GM23248 (cell line): ENCODE data around the gene FOSL2. TPM values are rescaled to one million over a fixed set of nuclear protein-coding genes. Genes with fewer than 3 reads are reported as not detected.

ENCODE experiments used
- DNase-seq: peaks from one replicate; pipeline ENCODE4 v3.0.0-alpha.2; 2015
- H2AFZ ChIP-seq: fragments of 200-600 bp; sonication (generic); 2 replicates; pipeline ENCODE4 v1.6.1; 2016; ENCODE audit warnings: antibody characterized with exemption
- H3F3A ChIP-seq: fragments of 200-600 bp; sonication (generic); 2 replicates; pipeline ENCODE4 v1.6.1; 2016; ENCODE audit warnings: mild to moderate bottlenecking, antibody characterized with exemption, mixed run types; ENCODE audit not compliant: insufficient read depth
- H3K27ac ChIP-seq: fragments of 200-600 bp; sonication (generic); 2 replicates; pipeline ENCODE4 v1.5.1; 2016; ENCODE audit warnings: mild to moderate bottlenecking
- H3K27me3 ChIP-seq: fragments of 200-600 bp; sonication (generic); replicated peaks from 2 replicates; pipeline ENCODE4 v1.6.1; 2016; ENCODE audit warnings: mild to moderate bottlenecking; ENCODE audit not compliant: insufficient read depth
- H3K36me3 ChIP-seq: fragments of 200-600 bp; sonication (generic); 2 replicates; pipeline ENCODE4 v1.6.1; 2016; ENCODE audit warnings: low read depth, mild to moderate bottlenecking
- H3K4me1 ChIP-seq: fragments of 200-600 bp; sonication (generic); 2 replicates; pipeline ENCODE4 v1.6.1; 2016; ENCODE audit warnings: mild to moderate bottlenecking; ENCODE audit not compliant: insufficient read depth
- H3K4me2 ChIP-seq: fragments of 200-600 bp; sonication (generic); one replicate; pipeline ENCODE4 v1.6.1; 2016; ENCODE audit warnings: mild to moderate bottlenecking; ENCODE audit not compliant: unreplicated experiment
- H3K4me3 ChIP-seq: fragments of 200-600 bp; sonication (generic); 2 replicates; pipeline ENCODE4 v1.5.1; 2016; ENCODE audit warnings: mild to moderate bottlenecking
- H3K79me2 ChIP-seq: fragments of 200-600 bp; sonication (generic); 2 replicates; pipeline ENCODE4 v1.6.1; 2016; ENCODE audit warnings: mild to moderate bottlenecking; ENCODE audit not compliant: insufficient read depth
- H3K9ac ChIP-seq: fragments of 200-600 bp; sonication (generic); 2 replicates; pipeline ENCODE4 v1.6.1; 2016; ENCODE audit warnings: mild to moderate bottlenecking
- H3K9me2 ChIP-seq: fragments of 200-600 bp; sonication (generic); 2 replicates; pipeline ENCODE4 v1.6.1; 2016; ENCODE audit warnings: mixed run types, mild to moderate bottlenecking, moderate library complexity; ENCODE audit not compliant: insufficient read depth
- H3K9me3 ChIP-seq: fragments of 200-600 bp; sonication (generic); one replicate; pipeline ENCODE4 v1.6.1; 2017; ENCODE audit warnings: low read depth
- H4K20me1 ChIP-seq: fragments of 200-600 bp; sonication (generic); 2 replicates; pipeline ENCODE4 v1.6.0; 2016; ENCODE audit not compliant: insufficient read depth
- EZH2 ChIP-seq: fragments of 200-600 bp; sonication (generic); IDR thresholded peaks from 2 replicates; pipeline ENCODE4 v1.6.1; 2018; ENCODE audit warnings: antibody characterized with exemption, mild to moderate bottlenecking; ENCODE audit not compliant: insufficient read depth, poor library complexity, severe bottlenecking
- EZH2phosphoT487 ChIP-seq: fragments of 200-600 bp; sonication (generic); IDR thresholded peaks from 2 replicates; pipeline ENCODE4 v1.6.1; 2018; ENCODE audit warnings: antibody characterized with exemption, moderate library complexity, mild to moderate bottlenecking, low read depth; ENCODE audit not compliant: insufficient read depth
- WGBS, 2 experiments: methylation state at CpG; one replicate each; pipeline ENCODE4 v1.1.6; 2015 to 2017; ENCODE audit warnings: low lambda C conversion rate in 2 of 2, low coverage in 1 of 2; ENCODE audit errors: missing lambda C conversion rate in 2 of 2; 5-methylcytosine and 5-hydroxymethylcytosine counted together
- in situ Hi-C: fragments of 300-500 bp; cut with MboI; formaldehyde crosslinking; loops from 2 replicates; pipeline ENCODE4 v1.15.0; 2020
- polyA plus RNA-seq: library from polyadenylated mRNA; unstranded; fragments of >200 nt; fragmentation: Nextera tagmentation; extraction: Ambion mirVana; gene quantifications from 2 replicates; pipeline ENCODE4 v1.2.1, GENCODE V29; 2016
- total RNA-seq: library from RNA; depleted of rRNA; stranded (reverse); fragments of >200 nt; shearing (Covaris generic); gene quantifications from 2 replicates; pipeline ENCODE4 v1.2.3, GENCODE V29; 2014

Gene FOSL2
- total and polyA plus RNA-seq, 2 experiments from 2014 or later, result 42.4 to 78.0 TPM

DNA sequence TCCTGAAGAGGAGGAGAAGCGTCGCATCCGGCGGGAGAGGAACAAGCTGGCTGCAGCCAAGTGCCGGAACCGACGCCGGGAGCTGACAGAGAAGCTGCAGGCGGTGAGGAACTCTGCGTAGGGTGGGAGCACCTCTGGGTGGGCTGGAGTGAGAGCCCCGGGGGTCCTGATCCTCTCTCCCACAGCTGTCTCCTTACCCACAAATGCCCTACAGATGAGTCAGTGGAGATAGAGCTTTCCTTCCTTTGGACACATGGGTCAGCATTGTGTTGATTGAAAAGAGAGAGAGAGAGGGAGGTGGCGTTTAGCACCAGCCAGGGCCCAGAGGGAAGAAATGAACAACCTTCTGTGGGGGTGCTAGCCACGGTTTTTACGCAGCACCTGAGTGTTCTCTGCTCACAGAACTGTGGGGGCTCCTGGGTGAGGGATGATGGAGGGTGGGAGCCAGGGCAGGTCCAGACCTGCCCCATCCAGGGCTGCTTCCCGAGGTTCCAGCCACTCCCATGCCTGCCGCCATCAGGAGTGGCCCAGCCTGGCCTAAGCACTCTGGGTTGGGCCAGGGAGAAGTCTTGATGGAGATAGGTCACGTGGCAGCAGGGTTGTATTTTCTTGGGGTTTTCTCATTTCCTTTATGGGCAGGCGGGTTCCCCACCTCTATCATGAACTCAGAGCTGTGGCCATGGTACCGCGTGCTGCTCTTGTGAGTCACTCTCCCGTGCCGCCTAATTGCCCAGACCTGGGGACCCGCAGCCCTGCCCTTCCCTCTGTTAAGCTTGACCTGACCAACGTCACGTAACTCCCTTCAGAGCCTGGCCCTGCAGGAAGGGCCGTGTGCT is 16.3 kb downstream of the FOSL2 start:
- 81 to 86% methylated on average over 23 to 26 of the region's 26 CpGs for WGBS, 2 experiments
- peak; percentile 47 for DNase-seq
- Histone ChIP-seq H3K4me3 (no peak overlapping the region), H2AFZ (no peak overlapping the region), H3K79me2 (peaks cover 97% of the 10 kb centered on the region), H3K27me3 (no peaks in the 10 kb centered on the region), H3F3A (peaks cover 63% of the 10 kb centered on the region), H3K27ac (peak overlapping the region; percentile 48), H3K4me1 (peaks cover 14% of the 10 kb centered on the region), H4K20me1 (peaks cover under 1% of the 10 kb centered on the region; the same call in 1 of the 2 replicates), H3K36me3 (peaks cover 82% of the 10 kb centered on the region), H3K9ac (0 out of 2 replicates have a peak overlapping the region, but pooled peaks have one; percentile 21), H3K4me2 (no peak overlapping the region), H3K9me2 (no peaks in the 10 kb centered on the region), H3K9me3 (no peaks in the 10 kb centered on the region)
- in situ Hi-C loops, result no loop called here
- no peak for TF ChIP-seq EZH2
- TF ChIP-seq EZH2phosphoT487, result no peak

DNA sequence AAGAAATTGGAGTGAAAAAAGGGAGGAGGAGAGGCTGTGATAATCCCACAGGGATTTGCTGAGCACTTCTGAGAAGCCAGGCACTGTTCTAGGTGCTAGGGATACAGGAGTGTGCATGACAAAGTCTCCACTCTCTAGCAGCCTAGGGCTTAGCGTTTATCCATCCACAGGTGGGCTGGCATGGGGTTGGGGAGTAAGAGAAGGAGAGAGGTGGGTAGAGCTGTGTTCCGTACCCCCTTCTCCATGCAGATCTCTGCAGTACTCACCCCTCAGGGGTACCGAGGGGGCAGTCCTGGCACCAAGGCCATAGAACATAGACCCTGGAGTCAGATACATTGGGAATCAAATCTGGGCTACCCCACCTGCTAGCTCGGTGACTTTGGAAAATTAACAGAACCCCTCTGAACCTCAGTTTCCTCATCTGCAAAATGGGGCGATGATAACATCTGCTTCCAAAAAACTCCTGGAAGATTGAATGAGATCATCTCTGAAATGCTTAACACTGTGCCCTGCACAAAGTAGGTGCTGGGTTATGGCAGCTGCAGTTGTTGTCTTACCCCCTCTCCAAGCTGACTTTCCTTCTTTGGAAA is 18.6 kb downstream of the FOSL2 start:
- H3K27ac ChIP-seq, result no peak overlapping the region
- 99 to 100% methylated on average over 5 of the region's 5 CpGs for WGBS, 2 experiments
- no peak for DNase-seq
- no peak overlapping the region for H3K9ac ChIP-seq
- peaks cover 97% of the 10 kb centered on the region for H3K79me2 ChIP-seq
- peaks cover 79% of the 10 kb centered on the region for H3K36me3 ChIP-seq
- no peak overlapping the region for H3K4me3 ChIP-seq
- no peaks in the 10 kb centered on the region for H3K27me3 ChIP-seq
- peaks cover 13% of the 10 kb centered on the region for H3K4me1 ChIP-seq
- no peak overlapping the region for H2AFZ ChIP-seq
- in situ Hi-C loops, result no loop called here
- no peak for TF ChIP-seq EZH2phosphoT487
- no peak overlapping the region for H3K4me2 ChIP-seq
- no peaks in the 10 kb centered on the region for H3K9me2 ChIP-seq
- H4K20me1 ChIP-seq, result no peaks in the 10 kb centered on the region; the same call in 1 of the 2 replicates
- no peaks in the 10 kb centered on the region for H3K9me3 ChIP-seq
- H3F3A ChIP-seq, result peaks cover 62% of the 10 kb centered on the region

DNA sequence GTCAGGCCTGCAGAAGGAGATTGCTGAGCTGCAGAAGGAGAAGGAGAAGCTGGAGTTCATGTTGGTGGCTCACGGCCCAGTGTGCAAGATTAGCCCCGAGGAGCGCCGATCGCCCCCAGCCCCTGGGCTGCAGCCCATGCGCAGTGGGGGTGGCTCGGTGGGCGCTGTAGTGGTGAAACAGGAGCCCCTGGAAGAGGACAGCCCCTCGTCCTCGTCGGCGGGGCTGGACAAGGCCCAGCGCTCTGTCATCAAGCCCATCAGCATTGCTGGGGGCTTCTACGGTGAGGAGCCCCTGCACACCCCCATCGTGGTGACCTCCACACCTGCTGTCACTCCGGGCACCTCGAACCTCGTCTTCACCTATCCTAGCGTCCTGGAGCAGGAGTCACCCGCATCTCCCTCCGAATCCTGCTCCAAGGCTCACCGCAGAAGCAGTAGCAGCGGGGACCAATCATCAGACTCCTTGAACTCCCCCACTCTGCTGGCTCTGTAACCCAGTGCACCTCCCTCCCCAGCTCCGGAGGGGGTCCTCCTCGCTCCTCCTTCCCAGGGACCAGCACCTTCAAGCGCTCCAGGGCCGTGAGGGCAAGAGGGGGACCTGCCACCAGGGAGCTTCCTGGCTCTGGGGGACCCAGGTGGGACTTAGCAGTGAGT is 19.4 kb downstream of the FOSL2 start:
- 81 to 82% methylated on average over 21 to 27 of the region's 27 CpGs for WGBS, 2 experiments
- Histone ChIP-seq H3K9ac (no peak overlapping the region), H3K9me3 (no peaks in the 10 kb centered on the region), H3K4me2 (no peak overlapping the region), H3K36me3 (peaks cover 81% of the 10 kb centered on the region), H3F3A (peaks cover 66% of the 10 kb centered on the region), H2AFZ (no peak overlapping the region), H3K4me3 (no peak overlapping the region), H4K20me1 (no peaks in the 10 kb centered on the region; the same call in 1 of the 2 replicates), H3K79me2 (peaks cover 97% of the 10 kb centered on the region), H3K9me2 (no peaks in the 10 kb centered on the region), H3K27ac (no peak overlapping the region), H3K4me1 (peaks cover 4% of the 10 kb centered on the region), H3K27me3 (no peaks in the 10 kb centered on the region)
- no peak for DNase-seq
- in situ Hi-C loops, result no loop called here
- TF ChIP-seq EZH2phosphoT487 (no peak), EZH2 (no peak)

DNA sequence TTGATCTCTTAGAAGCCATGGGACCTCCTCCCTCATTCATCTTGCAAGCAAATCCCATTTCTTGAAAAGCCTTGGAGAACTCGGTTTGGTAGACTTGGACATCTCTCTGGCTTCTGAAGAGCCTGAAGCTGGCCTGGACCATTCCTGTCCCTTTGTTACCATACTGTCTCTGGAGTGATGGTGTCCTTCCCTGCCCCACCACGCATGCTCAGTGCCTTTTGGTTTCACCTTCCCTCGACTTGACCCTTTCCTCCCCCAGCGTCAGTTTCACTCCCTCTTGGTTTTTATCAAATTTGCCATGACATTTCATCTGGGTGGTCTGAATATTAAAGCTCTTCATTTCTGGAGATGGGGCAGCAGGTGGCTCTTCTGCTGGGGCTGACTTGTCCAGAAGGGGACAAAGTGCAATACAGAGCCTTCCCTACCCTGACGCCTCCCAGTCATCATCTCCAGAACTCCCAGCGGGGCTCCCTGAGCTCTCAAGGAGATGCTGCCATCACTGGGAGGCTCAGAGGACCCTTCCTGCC is 20.0 kb downstream of the FOSL2 start:
- Histone ChIP-seq H3K27ac (no peak overlapping the region), H3K9me3 (no peaks in the 10 kb centered on the region), H2AFZ (no peak overlapping the region), H3K9me2 (no peaks in the 10 kb centered on the region), H3K4me1 (no peaks in the 10 kb centered on the region), H3K4me2 (no peak overlapping the region), H4K20me1 (no peaks in the 10 kb centered on the region; the same call in 1 of the 2 replicates), H3K27me3 (no peaks in the 10 kb centered on the region), H3F3A (peaks cover 66% of the 10 kb centered on the region), H3K79me2 (peaks cover 97% of the 10 kb centered on the region), H3K4me3 (no peak overlapping the region), H3K36me3 (peaks cover 81% of the 10 kb centered on the region), H3K9ac (no peak overlapping the region)
- no peak for TF ChIP-seq EZH2phosphoT487
- TF ChIP-seq EZH2, result no peak
- DNase-seq, result no peak
- in situ Hi-C loops, result no loop called here
- WGBS, 2 experiments, result 88 to 91% methylated on average over 6 of the region's 6 CpGs
